Central memory CD4-positive, alpha-beta T cell (primary cell): ENCODE measurements around the gene PNPLA7.
"Not testable (repeated sequence)": the region's sequence is repeated elsewhere in the genome, so short reads cannot be mapped to it uniquely, and the experiment has no call there.

Experiments used
- DNase-seq: peaks from one replicate; pipeline ENCODE4 v3.0.0; 2022

Gene PNPLA7

DNA sequence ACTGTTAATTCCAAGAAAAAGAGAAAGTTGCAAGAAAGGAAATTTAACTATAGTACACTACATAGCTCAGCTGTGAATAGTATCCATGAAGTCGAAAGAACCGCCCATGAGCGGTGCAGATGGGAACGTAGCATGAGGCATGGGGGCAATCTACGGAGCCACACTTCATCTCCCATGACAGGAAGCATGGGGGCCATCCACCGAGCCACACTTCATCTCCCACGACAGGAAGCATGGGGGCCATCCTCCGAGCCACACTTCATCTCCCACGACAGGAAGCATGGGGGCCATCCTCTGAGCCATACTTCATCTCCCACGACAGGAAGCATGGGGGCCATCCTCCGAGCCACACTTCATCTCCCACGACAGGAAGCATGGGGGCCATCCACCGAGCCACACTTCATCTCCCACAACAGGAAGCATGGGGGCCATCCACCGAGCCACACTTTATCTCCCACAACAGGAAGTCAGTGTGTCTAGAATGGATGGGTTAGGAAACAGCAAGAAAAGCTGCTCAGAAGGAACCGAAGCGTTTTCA lies 13.5 kb downstream of the PNPLA7 start:
- not testable (repeated sequence) for DNase-seq

GRCh38 chr9:137535120-137535428 lies 15.1 kb downstream of the PNPLA7 start:
- DNase-seq, result no peak

DNA sequence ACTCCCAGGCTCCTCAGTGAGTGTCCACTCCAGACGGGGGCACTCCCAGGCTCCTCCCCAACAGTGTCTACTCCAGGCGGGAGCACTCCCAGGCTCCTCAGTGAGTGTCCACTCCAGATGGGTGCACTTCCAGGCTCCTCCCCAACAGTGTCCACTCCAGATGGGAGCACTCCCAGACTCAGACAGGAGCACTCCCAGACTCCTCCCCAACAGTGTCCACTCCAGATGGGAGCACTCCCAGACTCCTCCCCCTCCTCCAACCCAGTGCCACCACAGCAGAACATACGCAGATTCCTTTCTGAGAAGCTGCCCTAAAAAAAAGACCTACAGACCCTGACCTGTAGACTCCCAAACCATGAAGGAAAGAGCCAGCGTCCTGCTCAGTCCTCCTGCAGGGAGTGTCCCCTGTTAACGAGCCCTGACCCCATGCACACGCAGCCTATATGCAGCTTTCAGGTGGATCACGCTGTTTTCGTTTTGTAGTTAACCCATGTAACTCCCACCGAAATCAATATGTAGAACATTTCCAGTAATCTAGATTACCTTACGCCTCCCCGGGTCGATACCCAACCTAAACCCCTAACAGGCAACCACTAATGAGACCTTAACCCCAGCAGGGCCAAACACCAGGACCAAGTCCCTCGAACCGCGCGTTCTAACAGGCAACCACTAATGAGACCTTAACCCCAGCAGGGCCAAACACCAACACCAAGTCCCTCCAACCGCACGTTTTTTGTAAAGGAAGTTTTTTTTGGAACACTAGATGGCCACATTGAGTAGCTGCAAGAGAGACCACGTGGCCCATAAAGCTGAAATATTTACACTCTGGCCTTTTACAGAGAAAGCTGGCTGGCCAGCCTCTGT lies 15.7 kb downstream of the PNPLA7 start:
- peak; percentile 12 for DNase-seq

DNA sequence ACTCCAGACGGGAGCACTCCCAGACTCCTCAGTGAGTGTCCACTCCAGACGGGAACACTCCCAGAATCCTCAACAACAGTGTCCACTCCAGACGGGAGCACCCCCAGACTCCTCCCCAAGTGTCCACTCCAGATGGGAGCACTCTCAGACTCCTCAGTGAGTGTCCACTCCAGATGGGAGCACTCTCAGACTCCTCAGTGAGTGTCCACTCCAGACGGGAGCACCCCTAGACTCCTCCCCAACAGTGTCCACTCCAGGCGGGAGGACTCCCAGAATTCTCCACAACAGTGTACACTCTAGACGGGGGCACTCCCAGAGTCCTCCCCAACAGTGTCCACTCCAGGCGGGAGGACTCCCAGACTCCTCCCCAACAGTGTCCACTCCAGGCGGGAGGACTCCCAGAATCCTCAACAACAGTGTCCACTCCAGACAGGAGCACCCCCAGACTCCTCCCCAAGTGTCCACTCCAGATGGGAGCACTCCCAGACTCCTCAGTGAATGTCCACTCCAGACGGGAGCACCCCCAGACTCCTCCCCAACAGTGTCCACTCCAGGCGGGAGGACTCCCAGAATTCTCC lies 17.2 kb downstream of the PNPLA7 start:
- not testable (repeated sequence) for DNase-seq

DNA sequence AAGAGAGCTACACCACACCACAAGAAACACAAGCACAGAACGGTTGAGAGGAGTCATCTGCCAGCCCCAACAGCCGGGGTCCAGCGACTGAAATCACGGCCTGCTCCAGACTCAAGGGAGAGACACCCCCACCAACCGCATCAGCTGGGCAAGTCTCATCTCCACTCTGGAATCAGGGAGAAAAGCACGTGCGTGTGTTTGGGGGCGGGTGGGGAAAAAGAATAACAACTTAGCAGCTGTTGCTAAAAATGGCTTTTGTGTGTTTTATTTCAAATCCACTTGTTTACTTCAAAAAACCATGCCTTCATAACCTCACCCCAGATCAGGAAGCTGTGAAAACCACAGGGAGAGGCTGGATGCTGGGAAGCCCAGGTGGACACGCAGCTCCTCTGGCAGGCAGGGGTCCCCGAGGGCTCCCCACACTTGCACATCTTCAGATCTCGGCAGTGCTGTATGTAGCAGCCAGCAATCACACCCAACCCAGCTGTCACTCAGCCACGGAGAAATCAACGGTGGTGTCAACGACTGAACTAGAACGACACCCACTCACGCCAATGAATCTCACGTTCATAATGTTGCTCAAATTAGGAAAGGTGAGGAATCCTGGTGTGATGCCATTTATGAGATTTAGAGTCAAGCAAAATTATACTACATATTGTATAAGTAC lies 19.0 kb downstream of the PNPLA7 start:
- DNase-seq, result no peak

- DNase-seq, result no peak
Measured at GRCh38 chr9:137530331-137530730, 19.9 kb downstream of the PNPLA7 start.

- DNase-seq, result no peak
Measured at GRCh38 chr9:137524981-137525317, 25.3 kb downstream of the PNPLA7 start.

GRCh38 chr9:137524161-137524980 lies 25.8 kb downstream of the PNPLA7 start:
- no peak for DNase-seq

DNA sequence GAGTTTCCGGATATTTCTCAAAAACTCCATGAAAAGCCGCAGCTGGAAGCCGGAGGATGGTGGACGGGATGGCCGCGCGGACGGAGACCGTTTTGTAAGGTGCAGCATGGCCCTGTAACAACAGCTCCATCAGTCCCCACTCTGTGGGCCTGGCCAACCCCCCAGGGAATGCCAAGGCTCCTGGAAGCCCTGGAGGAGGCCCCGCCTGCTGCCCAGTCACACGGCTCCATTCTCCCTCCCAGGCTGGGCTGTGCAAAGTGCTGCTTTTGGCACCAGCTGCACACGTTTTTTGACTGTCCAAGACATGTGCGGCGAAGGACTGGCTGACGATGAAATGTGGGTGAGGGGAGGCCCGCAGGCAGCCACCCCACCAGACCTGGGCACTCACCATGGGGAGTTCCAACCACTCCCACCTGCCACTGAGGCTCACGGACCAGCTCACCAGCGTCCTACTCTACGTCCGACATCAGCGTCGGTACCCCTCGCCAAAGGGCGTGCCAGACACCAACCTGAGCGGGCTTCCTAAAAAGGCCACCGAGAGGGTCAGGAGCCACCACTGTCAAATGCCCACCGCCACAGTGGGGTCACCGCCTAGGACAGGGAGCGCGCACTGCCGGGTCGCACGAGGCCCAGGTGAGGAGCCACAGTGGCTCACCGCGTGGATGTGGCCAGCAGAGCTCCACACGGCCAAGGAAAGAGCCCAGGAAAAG lies 27.3 kb downstream of the PNPLA7 start:
- no peak for DNase-seq

DNA sequence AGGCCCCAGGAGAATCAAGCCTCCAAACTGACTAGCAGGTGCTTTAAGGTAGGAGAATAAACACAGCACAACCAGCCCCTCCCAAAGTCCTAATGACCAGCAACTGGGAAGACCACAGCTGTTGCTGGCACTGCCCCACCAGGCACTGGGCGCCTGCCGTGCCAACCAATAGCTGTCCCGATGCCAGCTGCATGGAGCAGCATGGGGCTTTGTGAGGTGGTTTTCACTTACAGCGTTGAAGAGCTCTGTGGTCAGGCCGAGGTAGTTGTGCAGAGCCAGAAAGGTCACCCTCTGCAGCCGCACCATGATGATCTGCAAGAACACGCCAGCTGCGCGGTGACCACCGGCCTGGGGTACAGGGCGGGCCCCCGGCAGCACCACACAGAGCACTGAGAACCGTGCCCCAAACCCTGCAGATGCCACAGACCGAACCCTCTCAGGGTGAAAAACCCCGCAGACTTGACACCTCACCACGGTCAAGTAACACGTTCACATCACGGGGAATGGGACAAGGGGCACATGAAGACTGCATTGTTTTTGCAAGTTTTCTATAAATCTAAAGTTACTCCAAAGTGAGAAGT lies 28.7 kb downstream of the PNPLA7 start:
- DNase-seq, result no peak

- no peak for DNase-seq
Measured at GRCh38 chr9:137520614-137521404, 29.4 kb downstream of the PNPLA7 start.

- no peak for DNase-seq
Measured at GRCh38 chr9:137519553-137519952, 30.6 kb downstream of the PNPLA7 start.

- not testable (repeated sequence) for DNase-seq
Measured at GRCh38 chr9:137518661-137519459, 31.3 kb downstream of the PNPLA7 start.

DNA sequence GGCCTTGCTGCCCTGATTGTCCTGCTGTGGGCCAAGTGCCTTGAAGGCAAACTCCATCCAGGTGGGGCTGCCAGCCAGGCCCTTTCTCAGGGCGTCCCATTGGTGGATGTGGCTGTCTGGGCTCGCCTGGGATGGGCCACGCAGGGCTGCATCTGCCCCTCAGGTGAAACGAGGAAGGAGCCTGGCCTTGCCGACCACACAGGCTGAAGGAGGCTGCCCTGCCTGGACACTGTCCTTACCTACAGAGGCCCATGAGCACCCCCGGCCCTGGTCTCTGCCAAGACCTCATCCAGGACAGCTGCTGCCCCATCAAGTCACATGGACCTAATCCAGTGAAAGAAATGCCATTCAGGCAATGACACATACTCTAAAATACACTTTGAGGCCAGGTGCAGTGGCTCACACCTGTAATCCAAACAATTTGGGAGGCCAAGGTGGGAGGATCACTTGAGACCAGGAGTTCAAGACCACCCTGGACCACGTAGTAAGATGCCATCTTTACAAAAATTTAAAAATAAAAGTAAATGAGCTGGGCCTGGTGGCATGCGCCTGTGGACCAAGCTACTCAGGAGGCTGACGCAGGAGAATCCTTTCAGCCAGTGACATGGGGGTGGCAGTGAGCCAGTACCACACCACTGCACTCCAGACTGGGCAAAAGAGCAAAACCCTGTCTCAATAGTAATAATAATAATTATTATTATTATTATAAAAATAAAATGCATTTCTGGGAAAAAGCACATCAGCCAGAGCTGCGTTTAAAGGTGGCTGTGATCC lies 33.9 kb downstream of the PNPLA7 start:
- DNase-seq, result no peak

DNA sequence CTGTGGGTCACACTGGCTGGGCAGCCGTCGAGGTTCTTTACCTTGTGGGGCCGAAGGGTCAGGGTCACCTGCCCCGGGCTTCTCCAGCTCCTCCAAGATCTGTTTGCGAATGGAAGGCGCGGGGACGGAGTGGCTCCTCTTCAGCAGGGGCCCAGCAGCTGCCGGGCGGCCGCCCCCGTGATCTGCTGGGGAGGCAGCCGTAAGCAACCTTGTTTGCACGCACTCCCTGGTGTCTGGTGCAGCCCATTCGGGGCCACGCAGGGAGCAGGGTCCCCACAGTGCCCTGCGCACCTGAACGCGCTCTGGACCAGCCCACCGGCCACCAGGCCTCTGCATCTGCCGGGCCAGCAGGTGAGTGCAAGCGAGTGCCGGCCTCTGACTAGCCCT lies 34.9 kb downstream of the PNPLA7 start:
- no peak for DNase-seq

GRCh38 chr9:137514691-137515337 lies 35.4 kb downstream of the PNPLA7 start:
- no peak for DNase-seq

DNA sequence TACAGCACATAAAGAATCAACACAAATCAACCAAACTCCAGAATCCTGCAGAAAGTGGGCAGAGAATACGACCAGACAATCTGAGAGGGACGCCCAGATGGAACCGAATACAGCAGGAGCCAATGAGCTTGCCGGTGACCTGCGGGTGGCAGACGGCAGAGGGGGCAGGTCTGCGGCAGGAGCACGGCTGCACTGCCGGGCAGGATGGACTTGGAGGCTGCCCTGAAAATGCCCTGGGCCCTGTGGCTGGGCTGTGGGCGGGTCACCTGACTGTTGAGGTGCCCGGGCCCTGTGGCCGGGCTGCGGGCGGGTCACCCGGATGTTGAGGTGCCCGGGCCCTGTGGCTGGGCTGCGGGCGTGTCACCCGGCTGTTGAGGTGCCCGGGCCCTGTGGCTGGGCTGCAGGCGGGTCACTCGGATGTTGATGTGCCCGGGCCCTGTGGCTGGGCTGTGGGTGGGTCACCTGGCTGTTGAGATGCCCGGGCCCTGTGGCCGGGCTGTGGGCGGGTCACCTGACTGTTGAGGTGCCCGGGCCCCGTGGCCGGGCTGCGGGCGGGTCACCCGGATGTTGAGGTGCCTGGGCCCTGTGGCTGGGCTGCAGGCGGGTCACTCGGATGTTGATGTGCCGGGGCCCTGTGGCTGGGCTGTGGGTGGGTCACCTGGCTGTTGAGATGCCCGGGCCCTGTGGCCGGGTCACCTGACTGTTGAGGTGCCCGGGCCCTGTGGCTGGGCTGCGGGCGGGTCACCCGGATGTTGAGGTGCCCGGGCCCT lies 36.2 kb downstream of the PNPLA7 start:
- not testable (repeated sequence) for DNase-seq

DNA sequence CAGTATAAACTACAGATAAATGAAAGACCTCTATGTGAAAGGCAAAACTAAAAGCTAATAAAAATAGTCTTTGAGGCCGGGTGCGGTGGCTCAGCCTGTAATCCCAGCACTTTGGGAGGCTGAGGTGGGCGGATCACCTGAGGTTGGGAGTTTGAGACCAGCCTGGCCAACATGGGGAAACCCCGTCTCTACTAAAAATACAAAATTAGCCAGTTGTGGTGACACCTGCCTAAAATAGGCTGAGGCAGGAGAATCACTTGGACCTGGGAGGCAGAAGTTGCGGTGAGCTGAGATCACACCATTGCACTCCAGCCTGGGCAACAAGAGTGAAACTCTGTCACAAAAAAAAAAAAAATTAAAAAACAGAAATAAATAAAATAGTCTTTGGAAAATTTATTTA lies 37.1 kb downstream of the PNPLA7 start:
- DNase-seq, result not testable (repeated sequence)
